Immature natural killer cell (primary cell): ENCODE measurements around the gene GHRHR. TPM values are rescaled to one million over a fixed set of nuclear protein-coding genes. Genes with fewer than 3 reads are reported as not detected.

Source experiments
- DNase-seq, 3 donors: peaks; one replicate each; pipeline ENCODE4 v3.0.0; 2022; ENCODE audit warnings: mixed read lengths in 1 of 3
- H3K27ac Mint-ChIP-seq, 6 donors: one replicate each; pipeline ENCODE4 v1.8.0; 2020; ENCODE audit warnings: mixed read lengths in 6 of 6, mild to moderate bottlenecking in 5 of 6, inconsistent platforms in 4 of 6, moderate library complexity in 3 of 6
- H3K27me3 Mint-ChIP-seq, 3 donors: one replicate each; pipeline ENCODE4 v1.8.0; 2020 to 2021; ENCODE audit warnings: low read depth in 3 of 3, mild to moderate bottlenecking in 3 of 3, mixed read lengths in 3 of 3, moderate library complexity in 3 of 3, inconsistent platforms in 1 of 3
- H3K36me3 Mint-ChIP-seq, 3 donors: one replicate each; pipeline ENCODE4 v1.8.0; 2020; ENCODE audit warnings: mixed read lengths in 3 of 3, inconsistent platforms in 2 of 3, mild to moderate bottlenecking in 2 of 3
- H3K4me1 Mint-ChIP-seq, 2 donors: one replicate each; pipeline ENCODE4 v1.8.0; 2020; ENCODE audit warnings: inconsistent platforms in 2 of 2, mild to moderate bottlenecking in 2 of 2, mixed read lengths in 2 of 2, moderate library complexity in 1 of 2
- H3K4me3 Mint-ChIP-seq, 5 donors: one replicate each; pipeline ENCODE4 v1.8.0; 2020; ENCODE audit warnings: mild to moderate bottlenecking in 5 of 5, mixed read lengths in 5 of 5, inconsistent platforms in 3 of 5, moderate library complexity in 3 of 5
- H3K9me3 Mint-ChIP-seq, 6 donors: one replicate each; pipeline ENCODE4 v1.8.0; 2020; ENCODE audit warnings: mild to moderate bottlenecking in 6 of 6, mixed read lengths in 6 of 6, inconsistent platforms in 4 of 6, moderate library complexity in 3 of 6
- polyA plus RNA-seq, 3 donors: library from polyadenylated mRNA; unstranded; fragments of 300-500 nt; fragmentation: Illumina TruSeq; gene quantifications; one replicate each; pipeline ENCODE4 v1.2.3, GENCODE V29; 2021

GHRHR gene
- polyA plus RNA-seq, 3 donors from 2014 or later, result not detected

- DNase-seq, result no peak
- Mint-ChIP-seq H3K27ac (no peak overlapping the region), H3K27me3 (peaks cover 0 to 10% (median 1%) of the 10 kb centered on the region in 3 donors), H3K4me3 (no peak overlapping the region), H3K4me1 (no peaks in the 10 kb centered on the region), H3K9me3 (no peaks in the 10 kb centered on the region), H3K36me3 (no peaks in the 10 kb centered on the region)
Observed at GRCh38 chr7:30932562-30932961, 31.2 kb upstream of the GHRHR start.

- no peak for DNase-seq
- H3K27ac Mint-ChIP-seq, result no peak overlapping the region
Observed at GRCh38 chr7:30933124-30933974, 30.4 kb upstream of the GHRHR start.

GRCh38 chr7:30934225-30934624 is 29.5 kb upstream of the GHRHR start:
- H3K9me3 Mint-ChIP-seq, result no peaks in the 10 kb centered on the region
- no peaks in the 10 kb centered on the region for H3K36me3 Mint-ChIP-seq
- no peaks in the 10 kb centered on the region for H3K4me1 Mint-ChIP-seq
- DNase-seq, result no peak
- no peak overlapping the region for H3K27ac Mint-ChIP-seq
- H3K4me3 Mint-ChIP-seq, result no peak overlapping the region
- peaks cover 0 to 9% (median 1%) of the 10 kb centered on the region in 3 donors for H3K27me3 Mint-ChIP-seq

More at GRCh38 chr7:30933124-30933974, 30.4 kb upstream of the GHRHR start:
- no peak overlapping the region for H3K4me3 Mint-ChIP-seq
- H3K36me3 Mint-ChIP-seq, result no peaks in the 10 kb centered on the region
- H3K27me3 Mint-ChIP-seq, result peaks cover 0 to 9% (median 1%) of the 10 kb centered on the region in 3 donors
- no peaks in the 10 kb centered on the region for H3K4me1 Mint-ChIP-seq
- no peaks in the 10 kb centered on the region for H3K9me3 Mint-ChIP-seq

- H3K4me1 Mint-ChIP-seq, result no peaks in the 10 kb centered on the region
- H3K9me3 Mint-ChIP-seq, result no peaks in the 10 kb centered on the region
- no peak overlapping the region for H3K27ac Mint-ChIP-seq
- no peaks in the 10 kb centered on the region for H3K36me3 Mint-ChIP-seq
- no peak for DNase-seq
- H3K27me3 Mint-ChIP-seq, result peaks cover 0 to 9% (median 1%) of the 10 kb centered on the region in 3 donors
- no peak overlapping the region for H3K4me3 Mint-ChIP-seq
Observed at GRCh38 chr7:30934732-30935568, 28.8 kb upstream of the GHRHR start.

- H3K36me3 Mint-ChIP-seq, result no peaks in the 10 kb centered on the region
- H3K4me1 Mint-ChIP-seq, result no peaks in the 10 kb centered on the region
- no peak overlapping the region for H3K4me3 Mint-ChIP-seq
- no peaks in the 10 kb centered on the region for H3K9me3 Mint-ChIP-seq
- H3K27ac Mint-ChIP-seq, result no peak overlapping the region
- DNase-seq, result no peak
- H3K27me3 Mint-ChIP-seq, result peaks cover 0 to 9% (median 1%) of the 10 kb centered on the region in 3 donors
Observed at GRCh38 chr7:30935569-30935877, 28.2 kb upstream of the GHRHR start.

GRCh38 chr7:30936650-30937245 is 27.0 kb upstream of the GHRHR start:
- H3K4me1 Mint-ChIP-seq, result no peaks in the 10 kb centered on the region
- no peak overlapping the region for H3K27ac Mint-ChIP-seq
- H3K27me3 Mint-ChIP-seq, result peaks cover 0 to 13% (median 4%) of the 10 kb centered on the region in 3 donors
- H3K9me3 Mint-ChIP-seq, result no peaks in the 10 kb centered on the region
- H3K36me3 Mint-ChIP-seq, result no peaks in the 10 kb centered on the region
- no peak for DNase-seq
- H3K4me3 Mint-ChIP-seq, result no peak overlapping the region

- Mint-ChIP-seq H3K4me1 (no peaks in the 10 kb centered on the region), H3K36me3 (no peaks in the 10 kb centered on the region), H3K9me3 (no peaks in the 10 kb centered on the region), H3K27ac (no peak overlapping the region), H3K27me3 (peaks cover 0 to 13% (median 3%) of the 10 kb centered on the region in 3 donors), H3K4me3 (no peak overlapping the region)
- DNase-seq, result no peak
Observed at GRCh38 chr7:30937416-30937815, 26.3 kb upstream of the GHRHR start.

- Mint-ChIP-seq H3K9me3 (no peaks in the 10 kb centered on the region), H3K4me3 (no peak overlapping the region), H3K4me1 (no peaks in the 10 kb centered on the region), H3K36me3 (no peaks in the 10 kb centered on the region), H3K27ac (no peak overlapping the region), H3K27me3 (peaks cover 3 to 16% (median 8%) of the 10 kb centered on the region in 3 donors)
- DNase-seq, result peak; percentile 22 to 38 (median 23)
Observed at GRCh38 chr7:30938435-30939316, 25.1 kb upstream of the GHRHR start.

- H3K27ac Mint-ChIP-seq, result no peak overlapping the region
- peaks cover 3 to 18% (median 10%) of the 10 kb centered on the region in 3 donors for H3K27me3 Mint-ChIP-seq
- no peak overlapping the region for H3K4me3 Mint-ChIP-seq
- no peaks in the 10 kb centered on the region for H3K36me3 Mint-ChIP-seq
- no peak for DNase-seq
- no peaks in the 10 kb centered on the region for H3K4me1 Mint-ChIP-seq
- peaks cover 5 to 13% (median 10%) of the 10 kb centered on the region in 6 donors for H3K9me3 Mint-ChIP-seq
Observed at GRCh38 chr7:30941582-30942323, 22.0 kb upstream of the GHRHR start.

GRCh38 chr7:30950197-30950596 is 13.6 kb upstream of the GHRHR start:
- no peaks in the 10 kb centered on the region for H3K4me1 Mint-ChIP-seq
- no peak for DNase-seq
- H3K9me3 Mint-ChIP-seq, result peaks cover under 1 to 12% (median 5%) of the 10 kb centered on the region in 6 donors
- no peaks in the 10 kb centered on the region for H3K36me3 Mint-ChIP-seq
- no peak overlapping the region for H3K4me3 Mint-ChIP-seq
- peaks cover 2 to 13% (median 5%) of the 10 kb centered on the region in 3 donors for H3K27me3 Mint-ChIP-seq
- H3K27ac Mint-ChIP-seq, result no peak overlapping the region

- Mint-ChIP-seq H3K9me3 (peaks cover 0 to 10% (median under 1%) of the 10 kb centered on the region in 6 donors), H3K27me3 (peaks cover 1 to 14% (median 5%) of the 10 kb centered on the region in 3 donors), H3K27ac (no peak overlapping the region), H3K4me3 (no peak overlapping the region), H3K4me1 (no peaks in the 10 kb centered on the region), H3K36me3 (no peaks in the 10 kb centered on the region)
- no peak for DNase-seq
Observed at GRCh38 chr7:30954914-30955313, 8.8 kb upstream of the GHRHR start.

- H3K9me3 Mint-ChIP-seq, result peaks cover 0 to 8% (median under 1%) of the 10 kb centered on the region in 6 donors
Observed at GRCh38 chr7:30956704-30957103, 7.0 kb upstream of the GHRHR start.

More at GRCh38 chr7:30956704-30957103, 7.0 kb upstream of the GHRHR start:
- DNase-seq, result no peak
- no peaks in the 10 kb centered on the region for H3K36me3 Mint-ChIP-seq
- H3K4me1 Mint-ChIP-seq, result no peaks in the 10 kb centered on the region
- H3K27ac Mint-ChIP-seq, result no peak overlapping the region
- H3K4me3 Mint-ChIP-seq, result no peak overlapping the region
- H3K27me3 Mint-ChIP-seq, result peaks cover 1 to 10% (median 3%) of the 10 kb centered on the region in 3 donors
